ENCODE results near the gene PEPD.

Gene PEPD

DNA sequence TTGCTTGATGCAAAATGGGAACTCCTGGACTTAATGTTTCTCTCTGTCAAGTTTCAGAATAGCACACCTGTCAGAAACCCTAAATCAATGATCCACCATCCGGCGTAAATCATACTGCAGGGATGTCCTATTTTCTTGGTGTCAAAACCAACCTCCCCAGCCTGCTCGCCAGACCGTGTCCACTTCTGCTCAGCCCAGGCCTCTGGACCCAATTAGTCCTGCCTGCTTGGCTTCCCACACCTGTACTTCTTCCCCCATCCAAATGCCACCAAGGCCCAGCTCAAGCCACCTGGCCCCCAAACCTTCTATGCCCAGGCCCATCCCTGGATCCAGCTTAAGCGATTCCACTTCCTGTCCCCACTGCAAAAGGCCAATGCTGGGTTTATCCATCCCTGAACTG lies 25.1 kb upstream of the PEPD start:
- no peak for DNase-seq (ENCODE audit: low read depth)

DNA sequence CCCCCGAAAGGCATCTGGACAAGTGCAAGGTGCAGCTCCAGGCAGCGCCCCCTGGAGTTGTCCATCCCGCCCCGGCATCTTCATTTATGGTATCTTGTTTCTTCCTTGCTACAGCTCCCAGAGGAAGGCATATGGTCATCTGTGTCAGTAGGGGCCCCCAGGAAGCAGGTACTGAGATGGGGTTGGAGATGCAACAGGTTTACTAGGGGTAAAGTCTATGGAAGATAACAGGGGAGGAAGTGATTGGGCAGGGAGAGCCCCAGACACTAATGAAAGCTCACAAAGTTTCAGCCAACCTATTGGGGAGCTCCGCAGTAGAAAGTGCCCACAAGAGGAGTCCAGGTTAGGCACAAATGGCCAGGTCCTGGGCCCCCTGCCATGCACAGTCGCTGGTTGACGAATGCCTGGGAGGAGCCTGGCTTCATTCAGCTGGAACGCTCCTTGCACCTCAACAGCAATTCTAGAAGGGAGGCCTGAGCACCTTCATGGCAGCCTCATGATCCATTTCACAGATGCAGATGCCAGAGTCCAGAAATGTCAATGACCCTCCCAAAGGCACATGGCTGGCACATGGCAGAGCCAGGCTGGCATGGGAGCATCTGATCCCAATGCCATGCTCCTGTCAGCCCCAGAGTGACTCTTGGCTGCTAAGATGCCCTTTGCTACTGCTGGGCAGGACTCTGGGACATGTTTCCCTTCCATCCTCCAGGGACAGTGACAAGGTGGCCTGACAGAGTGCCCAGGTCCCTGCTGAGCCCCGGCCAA lies 23.8 kb upstream of the PEPD start:
- no peak for DNase-seq (ENCODE audit: low read depth)

DNA sequence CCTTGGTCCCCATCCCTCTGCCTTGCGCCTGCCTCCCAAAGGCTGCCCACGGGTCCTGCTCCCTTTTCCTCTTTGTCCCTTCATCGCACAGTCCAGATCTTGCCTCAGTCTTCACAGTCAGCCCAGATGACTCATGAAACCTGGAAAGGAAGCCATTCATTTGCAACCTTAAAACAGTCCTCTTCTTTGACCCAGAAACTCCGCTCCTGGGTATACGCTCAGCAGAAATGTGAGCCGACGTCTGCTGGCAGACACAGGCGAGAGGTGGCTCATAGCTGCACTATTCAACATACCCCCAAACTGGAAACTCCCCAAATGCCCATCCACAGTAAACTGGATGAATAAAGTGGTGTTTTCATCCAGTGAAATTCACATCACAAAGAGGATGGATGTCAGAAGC lies 13.6 kb upstream of the PEPD start:
- no peak for DNase-seq (ENCODE audit: low read depth)

DNA sequence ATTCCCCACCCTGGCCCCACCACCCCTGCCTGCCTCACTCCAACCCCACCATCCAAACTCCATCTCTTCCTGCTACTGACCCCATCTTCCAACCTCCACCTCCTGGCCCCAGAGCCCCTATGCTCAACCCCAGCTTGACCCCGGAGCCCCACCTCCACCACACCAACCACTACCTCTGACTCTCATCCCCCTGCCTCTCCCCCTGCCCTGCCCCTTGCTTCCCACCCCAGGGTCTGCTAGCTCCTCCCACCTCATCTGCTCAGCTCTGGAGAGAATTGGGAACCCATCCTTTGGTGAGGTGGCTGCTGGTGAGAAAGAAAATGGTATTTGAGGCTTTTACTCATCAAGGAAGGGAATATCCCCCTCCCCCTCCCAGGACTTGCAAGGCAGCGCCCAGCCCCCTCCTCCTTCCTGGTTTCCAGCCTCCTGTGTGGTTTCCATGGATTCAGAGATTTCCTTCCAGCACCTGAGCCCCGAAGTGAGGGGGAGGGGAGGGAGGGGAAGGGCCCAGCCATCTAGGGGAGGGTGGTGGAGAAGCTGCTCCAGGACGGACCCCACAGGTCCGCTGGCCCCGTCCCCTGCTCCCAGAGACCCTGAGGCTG lies 11.4 kb upstream of the PEPD start:
- no peak for DNase-seq (ENCODE audit: low read depth)

DNA sequence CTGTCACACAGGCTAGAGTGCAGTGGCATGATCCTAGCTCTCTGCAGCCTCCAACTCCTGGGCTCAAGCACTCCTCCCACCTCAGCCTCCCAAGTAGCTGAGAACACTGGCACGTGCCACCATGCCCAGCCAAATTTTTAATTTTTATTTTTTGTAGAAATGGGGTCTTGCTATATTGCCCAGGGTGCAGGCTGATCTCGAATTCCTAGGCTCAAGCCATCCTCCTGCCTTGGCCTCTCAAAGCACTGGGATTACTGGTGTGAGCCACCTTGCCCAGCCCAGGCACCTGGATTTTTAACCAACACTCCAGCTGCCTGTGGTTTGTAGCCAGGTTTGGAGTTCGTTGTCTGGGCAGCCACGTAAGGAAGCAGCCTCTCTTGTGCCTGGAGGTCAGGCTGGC lies 9.3 kb upstream of the PEPD start:
- no peak for DNase-seq (ENCODE audit: low read depth)

DNA sequence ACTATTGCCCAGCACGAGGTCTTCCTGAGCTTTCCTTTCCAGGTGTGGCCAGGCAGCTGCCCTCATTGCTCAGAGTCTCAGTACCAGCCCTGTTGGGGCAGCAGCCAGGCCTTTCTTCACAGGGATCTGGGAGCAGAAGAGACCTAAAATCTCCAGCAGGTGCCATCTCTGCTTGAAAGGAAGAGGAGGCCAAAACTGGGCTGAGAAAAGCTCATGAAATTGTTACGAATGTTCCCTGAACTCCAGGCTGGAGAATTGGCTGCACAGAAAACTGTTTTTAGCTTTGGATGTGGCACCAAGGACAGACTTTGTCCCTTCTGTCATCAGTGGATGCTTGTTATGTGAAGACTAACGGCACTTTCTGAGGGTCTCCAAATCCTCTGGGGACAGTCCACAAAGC lies 8.7 kb upstream of the PEPD start:
- DNase-seq (ENCODE audit: low read depth), result no peak

DNA sequence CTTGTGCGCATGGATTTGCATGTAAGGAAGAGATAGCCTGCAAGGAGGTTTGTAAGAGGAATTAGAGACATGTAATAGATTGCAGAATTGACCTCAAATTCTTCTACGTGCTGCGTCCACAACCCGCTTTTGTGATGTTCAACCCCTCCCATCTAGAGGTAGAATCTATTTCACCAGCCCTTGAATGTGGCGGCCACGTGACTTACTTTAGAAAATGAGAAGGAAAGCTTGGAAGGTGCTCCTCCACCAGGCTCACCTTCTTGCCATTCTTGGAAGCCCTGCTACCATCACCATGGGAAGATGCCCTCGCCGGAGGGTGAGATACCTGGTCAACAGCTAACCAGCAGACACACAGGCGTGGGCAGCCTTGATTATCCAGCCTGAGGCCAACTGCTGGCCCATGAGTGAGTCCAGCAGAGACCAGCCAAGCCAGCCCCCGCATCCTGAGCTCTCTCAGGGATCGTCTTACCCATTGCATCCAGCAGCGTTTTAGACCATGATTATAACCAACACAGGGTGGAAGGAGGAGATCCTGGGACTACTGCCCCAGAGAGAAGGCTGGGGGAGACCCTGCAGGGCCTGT lies 7.6 kb upstream of the PEPD start:
- no peak for DNase-seq (ENCODE audit: low read depth)

DNA sequence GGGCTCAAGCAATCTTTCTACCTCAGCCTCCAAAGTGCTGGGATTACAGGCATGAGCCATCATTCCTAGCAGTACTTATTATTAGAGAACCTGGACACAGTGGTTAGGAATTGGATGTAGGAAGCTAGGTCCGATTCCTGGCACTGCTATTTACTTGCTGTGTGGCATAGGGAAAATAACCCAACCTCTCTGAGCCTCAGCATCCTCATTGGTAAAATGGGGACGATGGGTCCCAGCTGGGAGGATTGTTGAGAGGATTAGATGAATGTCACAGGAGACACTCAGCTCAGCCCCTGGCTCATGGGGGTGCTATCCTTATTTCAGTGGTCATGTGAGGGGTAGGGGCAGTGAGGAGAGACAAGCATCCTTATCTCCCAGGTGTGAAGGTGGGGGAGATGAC lies 6.8 kb upstream of the PEPD start:
- DNase-seq (ENCODE audit: low read depth), result no peak

DNA sequence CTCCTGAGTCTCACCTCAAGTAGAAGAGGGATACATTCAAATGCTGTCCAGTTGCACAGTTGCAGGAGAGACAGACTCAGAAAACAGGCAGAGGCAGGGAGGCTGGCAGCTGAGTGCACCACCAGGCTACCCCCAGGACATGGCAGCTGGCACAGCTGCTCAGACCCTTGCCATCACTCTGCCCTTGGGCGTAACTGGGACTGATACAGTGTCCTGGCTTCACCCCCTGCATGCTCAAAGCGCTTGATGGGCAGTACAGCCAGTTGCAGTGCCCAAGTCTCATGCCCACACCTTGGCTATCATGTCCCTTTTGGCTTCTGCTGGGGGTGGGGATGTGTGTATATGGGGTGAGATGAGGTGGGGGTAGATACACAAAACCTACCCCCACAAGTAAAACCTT lies 5.5 kb upstream of the PEPD start:
- no peak for DNase-seq (ENCODE audit: low read depth)

DNA sequence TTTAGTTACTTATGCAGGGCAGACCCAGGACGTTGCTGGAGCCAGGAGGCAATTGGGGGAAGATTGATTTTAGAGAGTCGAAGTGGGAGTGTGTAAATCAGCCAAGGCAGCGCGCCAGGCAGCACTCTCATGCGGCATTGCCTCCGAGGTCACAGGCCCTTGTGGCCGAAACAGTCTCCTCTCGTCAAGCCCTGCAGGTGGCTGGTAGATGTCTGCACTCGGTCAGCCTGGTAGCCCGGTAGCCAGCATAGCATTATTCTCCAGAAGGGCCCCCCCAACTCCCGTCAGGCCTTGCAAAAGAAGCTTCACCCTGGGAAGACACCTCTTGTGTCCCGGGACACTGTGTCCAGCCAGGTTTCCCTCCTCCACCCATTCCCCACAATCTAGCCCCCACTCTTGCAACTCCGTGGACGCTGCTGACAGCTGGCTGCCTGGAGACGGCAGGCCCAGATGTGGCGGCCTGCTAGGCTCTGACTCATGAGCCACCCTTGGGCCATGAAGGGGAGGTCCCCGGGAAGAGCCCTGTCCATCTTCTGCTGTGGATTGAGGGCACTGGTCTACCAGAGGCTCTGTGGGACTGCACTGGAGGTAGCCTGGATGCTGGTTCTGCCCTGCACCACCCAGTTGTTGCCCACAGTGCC lies 2.6 kb upstream of the PEPD start:
- DNase-seq (ENCODE audit: low read depth), result no peak

DNA sequence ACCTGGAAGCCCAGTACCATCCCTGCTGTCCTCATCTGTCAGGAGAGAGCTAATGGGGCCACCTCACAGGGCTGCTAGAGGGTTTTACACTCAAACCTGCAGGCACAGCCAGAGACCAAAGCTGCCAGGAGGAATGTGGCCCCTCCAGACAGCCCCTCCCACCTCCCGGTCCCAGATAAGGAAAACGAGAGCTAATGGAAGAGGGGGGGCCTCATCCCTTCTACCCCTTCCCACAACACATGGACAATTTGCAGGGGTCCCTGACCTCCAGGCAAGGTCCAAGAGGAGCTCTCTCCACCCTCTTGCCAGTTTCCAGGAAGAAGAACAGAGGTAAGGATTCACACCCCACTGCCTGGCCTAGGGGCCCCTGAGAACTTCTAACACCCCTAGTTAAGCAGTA lies 1.6 kb upstream of the PEPD start:
- DNase-seq (ENCODE audit: low read depth), result no peak

DNA sequence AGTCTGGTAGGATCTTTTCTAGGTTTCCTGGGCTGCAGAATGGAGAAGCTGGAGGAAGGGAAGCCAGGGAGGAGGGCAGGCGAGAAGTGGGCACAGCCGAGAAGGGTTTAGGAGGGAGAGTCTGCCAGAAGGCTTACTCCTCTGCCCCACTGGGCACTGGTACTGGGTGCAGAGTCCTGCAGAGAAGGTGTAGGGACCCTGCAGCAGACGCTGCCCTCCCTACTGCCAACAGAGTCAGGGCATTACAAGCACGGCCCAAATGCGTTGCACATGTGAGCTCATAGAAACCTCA lies 726 bp upstream of the PEPD start:
- no peak for DNase-seq (ENCODE audit: low read depth)

DNA sequence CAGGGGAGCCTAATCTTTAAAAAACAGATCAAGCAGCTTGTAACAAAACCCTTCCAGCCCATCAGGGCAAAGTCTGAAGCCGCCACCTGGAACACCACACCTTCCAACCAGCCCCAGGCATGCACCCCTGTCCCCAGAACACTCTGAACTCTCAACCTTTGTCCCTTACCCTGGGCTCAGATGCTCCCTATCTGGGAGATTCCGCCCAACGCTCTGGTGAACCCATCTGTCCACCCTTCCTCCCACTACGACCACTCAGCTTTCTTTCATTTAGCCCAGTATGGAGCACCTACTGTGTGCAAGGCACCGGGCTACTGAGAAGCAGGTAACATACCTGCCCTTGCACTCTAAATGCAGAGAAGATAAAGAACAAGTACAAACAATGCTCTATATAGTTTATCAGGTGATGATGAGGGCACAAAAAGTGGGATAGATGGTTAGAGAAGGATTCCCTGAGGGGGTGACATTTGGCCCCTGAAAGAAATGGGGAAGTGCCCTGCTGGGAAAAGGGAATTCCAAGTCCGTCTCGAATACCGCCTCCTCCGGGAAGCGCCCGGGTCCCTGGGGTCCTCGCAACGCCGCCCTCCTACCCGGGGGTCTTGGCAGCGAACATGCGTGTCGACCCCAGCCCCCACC lies 629 bp downstream of the PEPD start:
- DNase-seq (ENCODE audit: low read depth), result no peak

DNA sequence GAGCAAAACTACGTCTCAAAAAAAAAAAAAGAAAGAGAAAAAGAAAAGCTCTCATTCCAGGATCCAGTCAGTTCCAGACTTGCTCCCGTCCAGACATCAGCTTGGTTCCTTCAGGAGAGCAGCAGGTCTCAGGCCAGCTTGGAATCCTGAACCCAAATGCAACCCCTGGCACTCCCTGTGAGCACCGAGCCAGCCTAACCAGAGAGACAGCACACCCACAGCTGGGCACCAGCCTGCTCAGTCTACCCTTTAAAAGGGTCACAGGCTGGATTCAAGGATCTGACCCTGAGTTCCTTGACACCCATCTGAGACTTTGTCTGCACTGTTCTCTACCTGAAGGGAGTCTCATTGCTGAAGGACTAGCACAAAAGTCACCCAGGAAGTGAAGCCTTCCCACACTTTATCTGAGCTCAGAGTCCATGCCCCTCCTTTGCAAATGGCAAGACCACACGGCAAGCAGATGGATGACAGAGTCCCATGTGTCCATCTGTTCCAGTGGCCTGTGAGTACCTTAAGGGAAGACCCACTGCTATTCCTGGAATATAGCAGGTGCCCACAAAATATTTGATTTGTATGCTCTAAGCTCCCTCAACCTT lies 1.4 kb downstream of the PEPD start:
- no peak for DNase-seq (ENCODE audit: low read depth)

DNA sequence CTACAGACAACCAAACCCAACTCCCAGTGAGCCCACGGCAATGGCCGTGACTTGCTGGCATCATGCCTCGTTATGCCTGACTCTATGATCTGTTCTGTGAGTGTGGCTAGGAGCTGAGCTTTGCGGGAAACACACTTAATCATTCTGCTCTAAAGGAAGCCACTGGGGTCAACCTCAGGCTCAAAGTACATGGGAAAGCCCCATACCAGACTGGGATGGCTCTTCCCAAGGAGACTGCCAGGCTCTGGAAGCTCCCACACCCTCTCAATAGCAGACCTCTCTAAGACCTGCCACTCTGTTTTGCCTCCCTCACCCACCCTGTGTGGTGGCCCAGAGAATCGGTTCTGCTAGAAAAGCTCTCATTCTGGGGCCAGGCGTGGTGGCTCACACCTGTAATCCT lies 2.2 kb downstream of the PEPD start:
- no peak for DNase-seq (ENCODE audit: low read depth)

DNA sequence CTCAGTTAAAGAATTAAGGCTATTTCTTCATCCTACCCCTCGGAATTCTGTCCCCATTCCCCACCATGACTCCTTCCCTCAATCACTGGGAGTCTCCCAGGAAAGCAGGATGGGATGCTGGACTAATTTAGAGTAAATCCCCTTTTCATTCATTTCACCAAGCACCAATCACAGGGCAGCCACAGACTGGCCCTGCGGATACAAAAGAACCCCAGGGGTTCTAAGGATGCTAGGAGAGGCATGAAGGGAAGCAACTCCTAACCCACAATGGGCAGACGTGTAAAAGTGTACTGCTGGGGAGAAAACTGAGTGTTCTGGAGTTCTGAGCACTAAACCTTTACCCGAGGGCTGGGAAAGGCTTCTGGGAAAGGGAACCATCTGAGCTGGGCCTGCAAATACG lies 3.0 kb downstream of the PEPD start:
- DNase-seq (ENCODE audit: low read depth), result no peak

DNA sequence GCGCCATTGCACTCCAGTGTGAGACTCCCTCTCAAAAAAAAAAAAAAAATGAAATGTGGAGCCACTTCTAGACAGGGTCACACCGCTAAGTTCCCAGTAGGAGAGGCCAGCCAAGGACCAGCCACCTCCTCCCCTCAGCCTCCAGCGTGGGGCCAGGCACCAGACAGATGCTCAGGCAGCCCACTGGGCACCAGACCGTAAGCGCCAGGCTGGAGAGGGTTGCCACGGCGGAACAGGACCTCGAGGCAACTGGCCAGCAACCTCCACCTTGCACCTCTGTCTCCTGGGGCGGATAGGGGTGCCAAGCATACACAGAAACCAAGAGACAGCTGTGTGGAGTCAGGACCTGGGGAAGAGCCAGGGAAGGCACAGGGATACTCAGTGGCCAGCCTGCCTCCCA lies 3.7 kb downstream of the PEPD start:
- DNase-seq (ENCODE audit: low read depth), result no peak

DNA sequence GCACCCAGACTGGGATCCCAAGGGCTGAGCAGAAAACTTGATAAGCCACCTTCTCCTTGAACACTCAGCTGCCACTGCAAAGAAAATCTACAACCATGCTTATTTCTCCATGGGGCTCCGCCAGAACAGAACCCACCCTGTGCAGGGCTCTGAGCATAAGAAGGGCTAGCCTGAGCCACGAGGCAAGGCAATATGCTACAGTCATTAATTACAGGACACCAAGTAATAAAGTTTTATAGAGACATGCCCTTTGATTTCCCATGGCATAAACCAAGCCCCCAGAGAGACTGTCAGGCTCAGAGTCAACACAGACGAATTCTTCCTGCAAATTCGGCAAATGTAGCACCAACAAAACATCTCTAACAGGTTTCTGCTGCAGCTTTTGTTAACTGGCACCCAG lies 5.7 kb downstream of the PEPD start:
- DNase-seq (ENCODE audit: low read depth), result no peak

DNA sequence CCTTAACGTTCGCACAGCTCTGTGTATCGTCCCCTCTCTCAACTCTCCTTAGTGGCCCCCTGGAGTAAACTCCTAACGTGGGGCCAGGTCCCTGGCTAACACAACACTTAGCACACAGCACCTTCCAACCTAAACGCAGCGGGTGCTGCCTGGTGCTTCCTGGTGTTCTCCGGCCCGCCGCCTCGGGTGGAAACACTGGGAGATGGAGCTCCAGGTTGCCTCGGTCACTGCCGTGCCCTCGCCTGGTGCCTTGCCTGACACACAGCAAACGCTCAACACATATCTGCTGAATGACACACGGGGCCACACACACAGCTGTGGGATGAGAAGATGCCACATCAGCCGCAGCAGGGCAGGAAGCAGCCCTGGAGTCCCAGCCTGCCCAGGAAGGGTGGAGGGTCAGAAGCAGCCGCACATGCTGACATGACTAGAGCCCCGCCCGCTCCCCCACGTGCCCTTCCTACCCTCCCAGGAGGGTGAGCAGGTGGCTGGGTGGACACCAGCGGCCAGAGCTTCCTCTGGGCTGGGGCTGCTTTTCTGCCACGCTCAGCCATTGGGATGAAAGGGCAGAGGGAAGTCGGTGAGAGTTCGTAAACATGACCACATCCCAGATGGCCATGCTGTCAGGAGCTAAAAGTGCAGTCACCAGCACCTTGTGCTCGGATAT lies 6.6 kb downstream of the PEPD start:
- DNase-seq (ENCODE audit: low read depth), result no peak

DNA sequence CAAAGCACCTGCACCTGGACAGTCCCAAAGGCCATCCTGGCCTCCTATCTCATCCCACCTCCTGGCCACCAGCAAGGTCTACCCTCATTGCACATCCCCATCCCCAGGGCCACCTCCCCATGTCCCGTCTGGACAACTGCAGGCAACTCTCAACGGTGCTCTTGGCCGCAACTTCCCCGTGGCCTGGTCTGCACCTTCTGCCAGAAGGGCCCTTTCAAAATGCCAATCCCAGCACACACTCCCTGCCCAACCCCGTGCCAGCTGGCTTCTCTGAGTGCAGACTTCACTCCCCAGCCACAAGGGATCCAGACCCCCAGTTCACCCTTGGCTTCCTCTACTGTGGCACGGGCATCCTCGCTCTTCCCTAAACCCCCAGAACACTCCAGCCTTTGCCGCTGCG lies 8.2 kb downstream of the PEPD start:
- no peak for DNase-seq (ENCODE audit: low read depth)

DNA sequence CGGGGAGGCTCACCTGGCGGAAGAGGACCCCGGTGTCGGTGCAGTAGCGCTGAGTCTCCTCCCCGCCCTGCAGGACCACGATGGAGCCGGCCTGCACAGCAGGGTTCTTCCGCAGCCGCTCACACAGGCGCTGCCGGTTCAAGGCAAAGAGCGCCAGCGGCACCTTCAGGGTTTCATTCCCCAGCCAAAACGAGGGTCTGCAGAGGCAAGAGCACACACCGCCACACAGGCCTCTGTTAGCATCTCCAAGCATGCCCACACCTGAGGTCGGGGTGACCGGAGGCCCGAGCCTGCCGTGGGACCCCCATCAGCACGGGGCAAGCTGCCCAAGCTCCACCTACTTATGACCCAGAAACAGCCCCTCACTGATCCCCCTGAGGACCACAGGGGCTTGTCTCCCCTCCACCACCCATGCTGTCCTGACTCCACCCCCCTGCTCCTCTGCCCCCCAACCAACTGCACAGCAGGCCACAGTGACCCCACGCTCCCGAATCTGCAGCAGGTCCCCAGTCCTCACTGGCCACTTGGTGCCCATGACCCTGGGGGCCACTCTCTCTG lies 8.9 kb downstream of the PEPD start:
- no peak for DNase-seq (ENCODE audit: low read depth)

DNA sequence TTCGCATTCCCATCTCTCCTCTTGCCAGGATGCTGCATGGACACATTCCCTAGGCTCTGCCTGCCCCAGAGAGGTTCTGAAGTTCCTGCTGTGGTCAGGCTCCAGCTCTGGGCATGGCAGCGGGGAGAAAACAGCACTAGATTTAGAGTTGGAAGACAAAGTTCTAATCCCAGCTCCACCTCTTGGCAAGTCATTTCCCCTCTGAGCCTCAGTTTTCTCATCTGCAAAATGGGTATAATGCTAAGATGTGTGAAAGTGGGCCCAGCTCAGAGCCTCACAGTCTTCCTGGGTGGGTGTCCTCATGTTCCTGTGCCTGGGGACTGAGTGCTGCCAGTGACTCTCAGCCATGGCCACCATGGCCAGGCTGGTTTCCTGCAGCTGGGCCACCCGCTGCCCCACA lies 9.6 kb downstream of the PEPD start:
- DNase-seq (ENCODE audit: low read depth), result no peak

Data from stimulated activated CD8-positive, alpha-beta memory T cell treated with anti-CD3 and anti-CD28 coated beads, Interleukin-15, amount 100 ng/mL, for 1 hour (primary cell).